Keratinocyte (primary cell): Measurements from ENCODE around the gene RABGAP1. TPM values are rescaled to one million over a fixed set of nuclear protein-coding genes. Genes with fewer than 3 reads are reported as not detected.

Experiments
- DNase-seq: peaks from one replicate; pipeline ENCODE4 v3.0.0-alpha.2; 2011; ENCODE audit warnings: low read depth, missing footprints, low spot score
- FAIRE-seq: peaks from 2 replicates; lab custom pipeline; 2011; peaks lifted over from hg19 to GRCh38; lab: Jason Lieb, UNC
- H2AFZ ChIP-seq: 2 replicates; pipeline ENCODE4 v1.6.0; 2012; ENCODE audit warnings: low read length, control low read depth, inconsistent platforms; ENCODE audit not compliant: control insufficient read depth
- H3K27ac ChIP-seq: 2 replicates; pipeline ENCODE4 v1.5.1; 2011; ENCODE audit warnings: low read length; ENCODE audit not compliant: control insufficient read depth, insufficient read depth
- H3K27me3 ChIP-seq: 3 replicates; pipeline ENCODE4 v1.6.0; 2011; ENCODE audit warnings: low read length; ENCODE audit not compliant: control insufficient read depth, insufficient read depth; ENCODE audit errors: extremely low read depth
- H3K36me3 ChIP-seq, 2 experiments: 2 replicates in 1 of 2; 3 replicates in 1 of 2; pipeline ENCODE4 v1.5.1; 2011; ENCODE audit warnings: low read length in 2 of 2, mild to moderate bottlenecking in 1 of 2; ENCODE audit not compliant: control insufficient read depth in 2 of 2, insufficient read depth in 2 of 2; ENCODE audit errors: extremely low read depth in 1 of 2
- H3K4me1 ChIP-seq: 3 replicates; pipeline ENCODE4 v1.5.1; 2011; ENCODE audit warnings: low read length; ENCODE audit not compliant: control insufficient read depth, insufficient read depth; ENCODE audit errors: extremely low read depth
- H3K4me2 ChIP-seq: 3 replicates; pipeline ENCODE4 v1.6.0; 2011; ENCODE audit warnings: low read depth, low read length; ENCODE audit not compliant: control insufficient read depth, insufficient read depth; ENCODE audit errors: extremely low read depth
- H3K4me3 ChIP-seq, 3 experiments: fragments of 200-600 bp in 1 of 3; sonication (generic) in 1 of 3; 2 replicates in 2 of 3; 3 replicates in 1 of 3; pipeline ENCODE4 v1.5.1; 2011 to 2016; ENCODE audit warnings: low read length in 3 of 3, mild to moderate bottlenecking in 3 of 3, control low read depth in 2 of 3, inconsistent platforms in 1 of 3, low read depth in 1 of 3, mixed read lengths in 1 of 3, mixed run types in 1 of 3, moderate library complexity in 1 of 3; ENCODE audit not compliant: control insufficient read depth in 2 of 3, insufficient read depth in 2 of 3; ENCODE audit errors: extremely low read depth in 1 of 3
- H3K79me2 ChIP-seq: 2 replicates; pipeline ENCODE4 v1.6.0; 2012; ENCODE audit warnings: low read length; ENCODE audit not compliant: control insufficient read depth, insufficient read depth
- H3K9ac ChIP-seq: 3 replicates; pipeline ENCODE4 v1.6.0; 2011; ENCODE audit warnings: low read length; ENCODE audit not compliant: control insufficient read depth, insufficient read depth; ENCODE audit errors: extremely low read depth
- H3K9me1 ChIP-seq: 3 replicates; pipeline ENCODE4 v1.6.0; 2011; ENCODE audit warnings: low read length; ENCODE audit not compliant: control insufficient read depth, insufficient read depth; ENCODE audit errors: extremely low read depth
- H3K9me3 ChIP-seq: 2 replicates; pipeline ENCODE4 v1.5.1; 2012; ENCODE audit warnings: low read depth, low read length; ENCODE audit not compliant: control insufficient read depth
- H4K20me1 ChIP-seq: 3 replicates; pipeline ENCODE4 v1.6.0; 2011; ENCODE audit warnings: low read length; ENCODE audit not compliant: control insufficient read depth, insufficient read depth; ENCODE audit errors: extremely low read depth
- CTCF ChIP-seq, 3 experiments: IDR thresholded peaks in 1 of 3; conservative IDR thresholded peaks in 1 of 3; optimal IDR thresholded peaks in 1 of 3; 2 replicates in 2 of 3; 3 replicates in 1 of 3; pipeline versions ENCODE3 to v1.5.1; 2011; ENCODE audit warnings: low read length in 3 of 3, mild to moderate bottlenecking in 3 of 3, moderate library complexity in 2 of 3, control low read depth in 1 of 3, inconsistent platforms in 1 of 3; ENCODE audit not compliant: insufficient read depth in 2 of 3; ENCODE audit errors: extremely low read depth in 1 of 3
- EZH2 ChIP-seq: IDR thresholded peaks from one replicate; pipeline ENCODE4 v1.6.1; 2012; ENCODE audit warnings: inconsistent platforms, mild to moderate bottlenecking, low read length, moderate library complexity
- dilution Hi-C: fragments of 300-500 bp; cut with MboI; formaldehyde crosslinking; loops from one replicate; pipeline ENCODE4 v1.7.0; 2020; ENCODE audit warnings: low sequenced_read_pairs; ENCODE audit not compliant: extremely low pct_ligation_motif_present
- polyA plus RNA-seq, 5 experiments: library from polyadenylated mRNA; depleted of rRNA in 3 of 5; stranded (reverse) in 3 of 5; stranded (forward) in 1 of 5; unstranded in 1 of 5; fragments of >200 nt; gene quantifications; 1 replicate in 1 of 5; 2 replicates in 3 of 5; 3 replicates in 1 of 5; pipeline versions ENCODE4 v1.2.1 to v1.2.3, GENCODE V29; 2011 to 2012; ENCODE audit warnings: missing spikeins in 2 of 5, low read depth in 1 of 5, low replicate concordance in 1 of 5

The RABGAP1 gene
- polyA plus RNA-seq, 1 donor (not counting 4 experiments of a cell fraction or from before 2014, with no cell fraction given) = 40.6 TPM

- Histone ChIP-seq H3K4me2 (no peak overlapping the region), H3K9ac (no peak overlapping the region), H4K20me1 (no peaks in the 10 kb centered on the region), H3K9me3 (no peaks in the 10 kb centered on the region), H2AFZ (no peak overlapping the region), H3K4me3 (no peak overlapping the region), H3K4me1 (no peaks in the 10 kb centered on the region), H3K36me3 (no peaks in the 10 kb centered on the region), H3K27me3 (no peaks in the 10 kb centered on the region), H3K79me2 (no peaks in the 10 kb centered on the region), H3K9me1 (peaks cover 2% of the 10 kb centered on the region), H3K27ac (no peak overlapping the region)
- dilution Hi-C loops = no loop called here
- DNase-seq = no peak
- no peak for FAIRE-seq
- TF ChIP-seq CTCF (optimal IDR thresholded peaks at IDR 0.05 in 1 of 3, IDR thresholded peaks at IDR 0.05 in 1 of 3, conservative IDR thresholded peaks at IDR 0.05 in 1 of 3; ENCODE audit: extremely low read depth in 1 of 3, insufficient read depth in 2 of 3, low read length in 3 of 3) = no peak
- no peak for TF ChIP-seq EZH2
Observed at GRCh38 chr9:123119566-123119965, 178.7 kb downstream of the RABGAP1 start.

GRCh38 chr9:123120131-123120530, 179.3 kb downstream of the RABGAP1 start:
- no peaks in the 10 kb centered on the region for H3K36me3 ChIP-seq
- H3K9ac ChIP-seq = no peak overlapping the region
- H3K9me1 ChIP-seq = peaks cover 2% of the 10 kb centered on the region
- no peak for DNase-seq
- no peak for FAIRE-seq
- H3K79me2 ChIP-seq = no peaks in the 10 kb centered on the region
- H3K4me1 ChIP-seq = no peaks in the 10 kb centered on the region
- H3K9me3 ChIP-seq = no peaks in the 10 kb centered on the region
- TF ChIP-seq CTCF (optimal IDR thresholded peaks at IDR 0.05 in 1 of 3, IDR thresholded peaks at IDR 0.05 in 1 of 3, conservative IDR thresholded peaks at IDR 0.05 in 1 of 3; ENCODE audit: extremely low read depth in 1 of 3, insufficient read depth in 2 of 3, low read length in 3 of 3) (no peak), EZH2 (no peak)
- no peaks in the 10 kb centered on the region for H3K27me3 ChIP-seq
- H3K4me3 ChIP-seq = no peak overlapping the region
- H3K27ac ChIP-seq = no peak overlapping the region
- no peak overlapping the region for H3K4me2 ChIP-seq
- dilution Hi-C loops = no loop called here
- H4K20me1 ChIP-seq = no peaks in the 10 kb centered on the region
- no peak overlapping the region for H2AFZ ChIP-seq
